ENCODE results near the gene PRR16.

Gene PRR16

GRCh38 chr5:120512791-120513650 is 48.9 kb downstream of the PRR16 start:
- H4K20me1 ChIP-seq (ENCODE audit: insufficient read depth): no peaks in the 10 kb centered on the region
- TF ChIP-seq CTCF (conservative IDR thresholded peaks at IDR 0.05; ENCODE audit: low read depth, low read length): no peak
- no peak overlapping the region for H3K4me3 ChIP-seq (IDR thresholded peaks at IDR 0.05; ENCODE audit: insufficient read depth, low read depth, low read length)
- H3K4me1 ChIP-seq (ENCODE audit: low read depth, poor library complexity, severe bottlenecking): no peaks in the 10 kb centered on the region
- H3K79me2 ChIP-seq (ENCODE audit: insufficient read depth, low read depth): no peaks in the 10 kb centered on the region
- H3K4me2 ChIP-seq: no peak overlapping the region
- no peak overlapping the region for H3K9ac ChIP-seq
- no peaks in the 10 kb centered on the region for H3K36me3 ChIP-seq (ENCODE audit: insufficient read depth)
- no peak overlapping the region for H3K27ac ChIP-seq
- H3K27me3 ChIP-seq (ENCODE audit: insufficient read depth, low read depth): no peaks in the 10 kb centered on the region
- H2AFZ ChIP-seq (ENCODE audit: low read depth): no peak overlapping the region

GRCh38 chr5:120516805-120517204 is 52.7 kb downstream of the PRR16 start:
- H4K20me1 ChIP-seq (ENCODE audit: insufficient read depth): no peaks in the 10 kb centered on the region
- no peak for TF ChIP-seq CTCF (conservative IDR thresholded peaks at IDR 0.05; ENCODE audit: low read depth, low read length)
- no peaks in the 10 kb centered on the region for H3K27me3 ChIP-seq (ENCODE audit: insufficient read depth, low read depth)
- no peaks in the 10 kb centered on the region for H3K36me3 ChIP-seq (ENCODE audit: insufficient read depth)
- no peak overlapping the region for H3K4me3 ChIP-seq (IDR thresholded peaks at IDR 0.05; ENCODE audit: insufficient read depth, low read depth, low read length)
- no peak overlapping the region for H3K4me2 ChIP-seq
- H3K79me2 ChIP-seq (ENCODE audit: insufficient read depth, low read depth): no peaks in the 10 kb centered on the region
- no peak overlapping the region for H3K27ac ChIP-seq
- H3K4me1 ChIP-seq (ENCODE audit: low read depth, poor library complexity, severe bottlenecking): no peaks in the 10 kb centered on the region
- H2AFZ ChIP-seq (ENCODE audit: low read depth): no peak overlapping the region
- H3K9ac ChIP-seq: no peak overlapping the region

GRCh38 chr5:120517607-120518252 is 53.6 kb downstream of the PRR16 start:
- no peaks in the 10 kb centered on the region for H3K36me3 ChIP-seq (ENCODE audit: insufficient read depth)
- no peak overlapping the region for H3K4me3 ChIP-seq (IDR thresholded peaks at IDR 0.05; ENCODE audit: insufficient read depth, low read depth, low read length)
- no peaks in the 10 kb centered on the region for H3K79me2 ChIP-seq (ENCODE audit: insufficient read depth, low read depth)
- no peaks in the 10 kb centered on the region for H3K27me3 ChIP-seq (ENCODE audit: insufficient read depth, low read depth)
- no peak overlapping the region for H3K27ac ChIP-seq
- H4K20me1 ChIP-seq (ENCODE audit: insufficient read depth): no peaks in the 10 kb centered on the region
- no peaks in the 10 kb centered on the region for H3K4me1 ChIP-seq (ENCODE audit: low read depth, poor library complexity, severe bottlenecking)
- H3K4me2 ChIP-seq: no peak overlapping the region
- H3K9ac ChIP-seq: no peak overlapping the region
- no peak overlapping the region for H2AFZ ChIP-seq (ENCODE audit: low read depth)
- no peak for TF ChIP-seq CTCF (conservative IDR thresholded peaks at IDR 0.05; ENCODE audit: low read depth, low read length)

GRCh38 chr5:120518581-120518980 is 54.5 kb downstream of the PRR16 start:
- H3K27me3 ChIP-seq (ENCODE audit: insufficient read depth, low read depth): no peaks in the 10 kb centered on the region
- H3K79me2 ChIP-seq (ENCODE audit: insufficient read depth, low read depth): no peaks in the 10 kb centered on the region
- H3K4me2 ChIP-seq: no peak overlapping the region
- H3K4me3 ChIP-seq (IDR thresholded peaks at IDR 0.05; ENCODE audit: insufficient read depth, low read depth, low read length): no peak overlapping the region
- no peak for TF ChIP-seq CTCF (conservative IDR thresholded peaks at IDR 0.05; ENCODE audit: low read depth, low read length)
- no peak overlapping the region for H3K9ac ChIP-seq
- H4K20me1 ChIP-seq (ENCODE audit: insufficient read depth): no peaks in the 10 kb centered on the region
- no peaks in the 10 kb centered on the region for H3K4me1 ChIP-seq (ENCODE audit: low read depth, poor library complexity, severe bottlenecking)
- no peaks in the 10 kb centered on the region; the same call in 1 of the 2 replicates for H3K36me3 ChIP-seq (ENCODE audit: insufficient read depth)
- no peak overlapping the region for H2AFZ ChIP-seq (ENCODE audit: low read depth)
- H3K27ac ChIP-seq: no peak overlapping the region

Data from KMS-11 (cell line).